COR-L47 (cell line): ENCODE data around the gene GSTP1.
"Not testable (repeated sequence)": the region's sequence is repeated elsewhere in the genome, so short reads cannot be mapped to it uniquely, and the experiment has no call there.

Experiments
- DNase-seq: peaks from one replicate; lab custom pipeline; 2025; lab: John Stamatoyannopoulos, UW

Gene GSTP1

DNA sequence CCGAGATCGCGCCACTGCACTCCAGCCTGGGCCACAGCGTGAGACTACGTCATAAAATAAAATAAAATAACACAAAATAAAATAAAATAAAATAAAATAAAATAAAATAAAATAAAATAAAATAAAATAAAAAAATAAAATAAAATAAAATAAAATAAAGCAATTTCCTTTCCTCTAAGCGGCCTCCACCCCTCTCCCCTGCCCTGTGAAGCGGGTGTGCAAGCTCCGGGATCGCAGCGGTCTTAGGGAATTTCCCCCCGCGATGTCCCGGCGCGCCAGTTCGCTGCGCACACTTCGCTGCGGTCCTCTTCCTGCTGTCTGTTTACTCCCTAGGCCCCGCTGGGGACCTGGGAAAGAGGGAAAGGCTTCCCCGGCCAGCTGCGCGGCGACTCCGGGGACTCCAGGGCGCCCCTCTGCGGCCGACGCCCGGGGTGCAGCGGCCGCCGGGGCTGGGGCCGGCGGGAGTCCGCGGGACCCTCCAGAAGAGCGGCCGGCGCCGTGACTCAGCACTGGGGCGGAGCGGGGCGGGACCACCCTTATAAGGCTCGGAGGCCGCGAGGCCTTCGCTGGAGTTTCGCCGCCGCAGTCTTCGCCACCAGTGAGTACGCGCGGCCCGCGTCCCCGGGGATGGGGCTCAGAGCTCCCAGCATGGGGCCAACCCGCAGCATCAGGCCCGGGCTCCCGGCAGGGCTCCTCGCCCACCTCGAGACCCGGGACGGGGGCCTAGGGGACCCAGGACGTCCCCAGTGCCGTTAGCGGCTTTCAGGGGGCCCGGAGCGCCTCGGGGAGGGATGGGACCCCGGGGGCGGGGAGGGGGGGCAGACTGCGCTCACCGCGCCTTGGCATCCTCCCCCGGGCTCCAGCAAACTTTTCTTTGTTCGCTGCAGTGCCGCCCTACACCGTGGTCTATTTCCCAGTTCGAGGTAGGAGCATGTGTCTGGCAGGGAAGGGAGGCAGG is at the start of gene GSTP1:
TSS of gene GSTP1 (plus strand) at position 566 of the 958 bp plus-strand sequence. CDS start at position 598, 32 bp downstream.
- DNase-seq, result no peak

GRCh38 chr11:67534070-67534679 is 49.4 kb upstream of the GSTP1 start:
- no peak for DNase-seq

- DNase-seq, result no peak
These were observed 48.1 kb upstream of the GSTP1 start for GRCh38 chr11:67535561-67535960.

- no peak for DNase-seq
These were observed 45.3 kb upstream of the GSTP1 start for GRCh38 chr11:67538306-67538705.

- no peak for DNase-seq
These were observed 44.6 kb upstream of the GSTP1 start for GRCh38 chr11:67538823-67539505.

DNA sequence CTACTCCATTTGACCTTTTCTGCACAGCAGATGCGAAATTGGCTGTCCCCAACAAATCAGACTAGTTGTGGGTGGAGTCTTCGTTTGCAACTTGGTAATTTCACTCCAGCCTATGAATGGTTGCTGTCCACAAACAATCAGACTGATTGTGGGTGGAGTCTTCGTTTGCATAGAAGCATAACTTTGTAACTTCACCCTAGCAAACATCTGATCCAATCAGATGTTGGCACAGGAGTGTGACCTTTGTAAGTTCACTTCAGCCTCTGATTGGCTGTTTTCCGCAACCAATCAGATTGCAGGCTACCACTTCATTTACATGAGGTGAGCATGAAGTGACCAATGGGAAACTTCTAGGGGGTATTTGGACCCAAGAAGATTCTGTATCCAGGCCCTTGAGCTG is 44.1 kb upstream of the GSTP1 start:
- DNase-seq, result no peak

DNA sequence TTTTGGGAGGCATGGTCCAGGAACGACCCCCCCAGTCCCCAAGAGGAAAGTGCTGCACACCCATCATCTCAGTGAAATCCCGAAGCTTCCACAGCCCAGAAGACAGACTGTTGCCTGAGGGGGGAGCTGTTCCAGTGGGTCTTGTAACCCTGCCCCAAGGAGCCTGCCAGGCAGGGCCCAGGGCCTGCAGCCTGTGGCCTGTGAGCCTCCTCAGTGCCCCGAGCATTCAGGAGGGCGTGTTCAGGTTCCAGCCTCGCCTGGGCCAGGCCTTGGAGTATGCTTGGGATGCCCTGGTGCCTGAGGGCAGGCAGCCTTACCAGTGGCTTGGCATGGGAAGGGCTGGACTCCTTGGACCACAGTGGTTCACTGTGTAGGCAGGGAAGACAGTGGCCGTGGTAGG is 42.4 kb upstream of the GSTP1 start:
- DNase-seq, result no peak

GRCh38 chr11:67542169-67542568 is 41.4 kb upstream of the GSTP1 start:
- DNase-seq, result no peak

DNA sequence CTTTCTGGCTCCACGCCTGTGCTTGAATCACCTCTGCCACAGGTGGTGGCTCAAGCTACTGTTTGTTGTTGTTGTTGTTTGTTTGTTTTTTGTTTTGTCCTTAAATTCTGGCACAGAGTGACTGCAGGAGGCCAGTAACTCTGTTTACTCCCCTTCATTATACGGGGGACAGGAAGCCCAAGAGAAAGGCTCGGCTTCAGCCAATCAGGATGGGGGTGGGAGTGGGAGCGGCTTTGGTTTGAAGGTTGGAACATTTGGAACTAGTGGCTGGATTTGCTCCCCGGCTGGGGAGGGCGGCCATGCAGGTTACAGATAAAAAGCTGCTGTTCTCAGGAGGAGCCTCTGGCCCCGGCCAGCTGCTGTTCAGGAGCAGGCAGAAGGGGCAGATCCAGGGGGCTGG is 40.6 kb upstream of the GSTP1 start:
- no peak for DNase-seq

- no peak for DNase-seq
These were observed 40.0 kb upstream of the GSTP1 start for GRCh38 chr11:67543585-67543984.

DNA sequence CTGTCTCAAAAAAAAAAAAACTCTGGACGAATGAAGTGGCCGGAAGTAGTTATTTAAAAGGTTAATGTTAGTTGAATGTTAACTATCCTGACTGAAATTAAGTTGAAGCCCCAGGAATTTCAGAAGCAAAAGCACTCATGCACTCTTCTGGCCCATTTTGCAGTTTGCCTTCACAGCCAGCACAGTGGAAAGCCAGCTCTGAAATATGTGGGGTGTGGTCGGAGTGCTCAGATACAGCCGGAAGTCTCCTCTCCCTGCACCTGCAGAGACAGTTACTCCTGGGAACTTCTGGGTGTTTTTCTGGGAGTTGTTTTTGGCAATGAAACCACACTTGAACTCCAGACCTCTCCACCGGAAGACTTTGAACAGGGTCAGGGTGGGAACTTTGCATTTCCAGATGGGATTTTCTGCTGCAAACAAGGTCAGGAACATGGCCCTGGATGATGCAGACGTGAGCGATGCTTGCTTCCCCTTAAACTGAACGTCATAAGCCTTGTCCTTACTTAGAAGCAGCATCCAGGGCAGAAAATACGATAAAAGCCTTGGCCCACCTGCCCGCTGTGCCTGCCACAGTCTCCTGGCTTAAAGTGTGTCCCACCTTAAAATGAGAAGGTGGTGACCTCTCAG is 38.9 kb upstream of the GSTP1 start:
- no peak for DNase-seq

DNA sequence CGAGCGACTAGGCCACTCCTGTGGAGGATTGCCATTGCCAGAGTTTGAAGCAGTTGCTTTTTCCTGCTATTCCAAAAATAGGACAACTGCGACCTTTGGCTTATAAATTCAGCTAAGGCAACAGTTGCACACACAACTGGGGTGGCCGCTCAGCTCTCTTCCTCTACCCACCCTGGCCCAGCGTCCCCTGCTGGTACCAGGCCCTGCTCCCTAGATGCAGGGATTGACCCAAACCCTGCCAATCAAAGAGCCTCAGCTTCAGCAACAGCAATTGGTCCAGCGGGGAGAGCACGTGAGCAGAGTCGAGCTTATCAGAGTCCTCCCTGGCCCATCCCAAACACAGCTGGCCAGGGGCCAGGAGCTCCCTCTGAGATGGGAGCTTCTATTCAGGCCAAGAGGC is 38.3 kb upstream of the GSTP1 start:
- no peak for DNase-seq

DNA sequence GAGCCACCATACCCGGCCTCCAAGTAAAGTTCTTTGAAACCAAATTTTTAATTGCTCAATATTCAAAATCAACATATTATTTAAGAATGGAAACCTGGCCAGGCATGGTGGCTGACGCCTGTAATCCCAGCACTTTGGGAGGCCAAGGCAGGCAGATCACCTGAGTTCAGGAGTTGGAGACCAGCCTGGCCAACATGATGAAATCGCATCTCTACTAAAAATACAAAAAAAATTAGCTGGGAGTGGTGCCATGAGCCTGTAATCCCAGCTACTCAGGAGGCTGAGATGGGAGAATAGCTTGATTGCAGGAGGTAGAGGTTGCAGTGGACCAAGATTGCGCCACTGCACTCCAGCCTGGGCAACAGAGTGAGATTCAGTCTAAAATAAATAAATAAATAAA is 35.5 kb upstream of the GSTP1 start:
- not testable (repeated sequence) for DNase-seq

- no peak for DNase-seq
These were observed 35.0 kb upstream of the GSTP1 start for GRCh38 chr11:67548555-67549110.

DNA sequence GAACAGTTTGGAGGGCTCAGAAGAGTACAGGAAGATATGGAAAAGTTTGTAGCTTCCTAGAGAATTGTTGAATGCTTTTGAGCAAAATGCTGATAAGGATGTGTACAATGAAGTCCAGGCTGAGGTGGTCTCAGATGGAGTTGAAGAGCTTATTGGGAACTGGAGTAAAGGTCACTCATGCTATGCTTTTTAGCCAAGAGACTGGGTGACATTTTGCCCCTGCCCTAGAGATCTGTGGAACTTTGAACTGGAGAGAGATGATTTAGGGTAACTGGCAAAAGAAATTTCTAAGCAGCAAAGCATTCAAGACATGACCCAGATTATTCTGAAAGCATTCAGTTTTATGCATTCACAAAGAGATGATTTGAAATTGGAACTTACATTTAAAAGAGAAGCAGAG is 32.5 kb upstream of the GSTP1 start:
- no peak for DNase-seq

GRCh38 chr11:67551697-67552096 is 31.9 kb upstream of the GSTP1 start:
- not testable (repeated sequence) for DNase-seq

- DNase-seq, result no peak
These were observed 27.4 kb upstream of the GSTP1 start for GRCh38 chr11:67556244-67556643.

DNA sequence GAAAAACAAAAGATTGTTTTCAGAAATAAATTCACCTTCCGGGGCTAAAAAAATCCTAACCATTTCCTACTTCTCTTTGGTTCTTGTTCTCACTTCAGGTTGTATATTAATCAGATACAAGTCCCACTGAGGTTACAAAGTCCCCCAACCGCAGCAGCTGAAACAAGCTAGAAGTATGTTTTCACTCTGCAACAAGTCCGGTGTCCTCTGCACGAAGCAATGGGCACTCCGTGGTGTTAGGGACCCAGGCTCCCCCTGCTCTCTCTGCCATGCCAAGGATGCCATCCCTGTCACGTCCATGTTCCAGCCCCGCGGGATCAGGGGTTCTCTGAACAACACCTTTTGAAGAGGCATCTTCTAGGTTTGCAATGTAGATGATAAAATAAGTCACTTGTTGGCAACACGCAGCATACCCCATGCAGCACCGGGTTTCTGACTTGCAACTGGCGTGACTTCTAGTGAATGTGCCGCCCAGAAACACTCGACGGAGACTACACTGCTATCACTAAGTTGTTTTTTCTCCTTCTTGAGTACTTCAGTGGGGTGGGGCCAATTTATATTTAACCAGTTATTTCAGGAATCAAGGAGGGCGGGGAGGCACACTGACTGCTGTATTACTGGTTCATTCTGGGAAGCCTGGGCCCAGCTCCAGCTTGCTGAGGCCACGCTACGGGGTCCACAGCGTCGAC is 25.4 kb upstream of the GSTP1 start:
- DNase-seq, result no peak

- no peak for DNase-seq
These were observed 21.5 kb upstream of the GSTP1 start for GRCh38 chr11:67561971-67562619.

DNA sequence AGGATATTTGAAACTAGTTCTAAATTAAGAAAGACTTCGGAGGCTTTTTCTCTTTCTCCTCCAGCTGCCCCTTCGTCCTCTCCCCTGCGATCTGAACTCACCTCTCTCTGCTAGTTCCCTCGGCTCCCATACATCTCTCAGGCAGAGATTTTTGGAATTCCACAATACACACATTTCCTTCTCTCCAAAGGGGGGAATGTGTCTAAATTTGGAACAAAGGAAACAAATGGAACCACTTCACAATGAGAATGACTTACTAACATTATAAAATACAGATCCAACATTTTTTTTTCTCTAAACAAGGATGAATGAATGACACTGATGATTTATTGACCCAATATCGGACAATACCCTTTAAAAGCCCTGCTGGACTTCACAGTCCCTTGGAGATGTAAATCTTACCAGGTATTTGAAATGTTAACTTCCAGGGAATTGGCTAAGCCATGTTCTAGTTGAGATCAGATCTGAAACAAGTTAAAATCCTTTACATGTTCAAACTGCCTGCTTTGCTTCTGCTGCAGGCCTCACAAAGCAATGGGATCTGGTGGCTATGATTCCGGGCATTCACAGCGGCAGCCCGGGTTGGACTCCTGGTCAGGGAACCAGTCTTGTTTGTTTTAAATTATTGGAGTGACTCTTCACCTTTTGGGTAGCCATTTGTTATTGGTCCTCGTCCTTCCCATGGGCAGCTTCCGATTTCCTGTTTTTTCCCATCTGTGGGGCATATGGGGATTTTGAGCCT is 20.5 kb upstream of the GSTP1 start:
- DNase-seq, result no peak
